Upper lobe of right lung (tissue), 1 donor: ENCODE data around the gene AGPAT3. TPM values are rescaled to one million over a fixed set of nuclear protein-coding genes. Genes with fewer than 3 reads are reported as not detected.

Experiments used
- ATAC-seq: fragments of 200-7000 bp; cut with Tn5 transposase; one replicate; pipeline ENCODE4 v1.9.1; 2020; ENCODE audit warnings: mild to moderate bottlenecking, moderate library complexity
- DNase-seq: peaks from one replicate; pipeline ENCODE4 v3.0.0-alpha.2; 2020
- H3K27ac ChIP-seq: fragments of 200-600 bp; one replicate; pipeline ENCODE4 v1.8.0; 2022
- H3K27me3 ChIP-seq: fragments of 200-600 bp; one replicate; pipeline ENCODE4 v1.8.0; 2022; ENCODE audit warnings: mild to moderate bottlenecking
- H3K36me3 ChIP-seq: fragments of 200-600 bp; one replicate; pipeline ENCODE4 v1.8.0; 2022
- H3K4me1 ChIP-seq: fragments of 200-600 bp; one replicate; pipeline ENCODE4 v1.8.0; 2022
- H3K4me3 ChIP-seq: fragments of 200-600 bp; one replicate; pipeline ENCODE4 v1.8.0; 2022; ENCODE audit warnings: mild to moderate bottlenecking
- H3K9me3 ChIP-seq: fragments of 200-600 bp; one replicate; pipeline ENCODE4 v1.8.0; 2022
- CTCF ChIP-seq: fragments of 200-600 bp; IDR thresholded peaks from one replicate; pipeline ENCODE4 v1.8.0; 2022; ENCODE audit warnings: antibody characterized with exemption
- intact Hi-C: fragments of 100-400 bp; cut with DNase I; formaldehyde crosslinking; loops from one replicate; pipeline ENCODE4 v1.11.0; 2022
- total RNA-seq: library from RNA; stranded (reverse); fragmentation: NEBNext Ultra II Directional; extraction: Animal tissue kit (Norgen Biotek cat#: 25700); gene quantifications from one replicate; pipeline ENCODE4 v1.2.1, GENCODE V29; 2021
- donor health status: DM: no; HTN: yes; CAD: no; lungs with severe emphysema.

The AGPAT3 gene
- total RNA-seq, 1 donor from 2014 or later = 86.0 TPM

- Histone ChIP-seq H3K9me3 (no peaks in the 10 kb centered on the region), H3K36me3 (no peaks in the 10 kb centered on the region), H3K4me3 (no peak overlapping the region), H3K27me3 (no peaks in the 10 kb centered on the region), H3K27ac (peak overlapping the region; percentile 73), H3K4me1 (no peaks in the 10 kb centered on the region)
- ATAC-seq = no peak
- DNase-seq = no peak
- intact Hi-C loops = no loop called here
- TF ChIP-seq CTCF = no peak
These were observed 140.0 kb downstream of the AGPAT3 start for GRCh38 chr21:44005071-44005470.

- H3K4me3 ChIP-seq = no peak overlapping the region
- peak; percentile 86 for ATAC-seq
- H3K4me1 ChIP-seq = no peaks in the 10 kb centered on the region
- DNase-seq = no peak
- H3K27ac ChIP-seq = peak overlapping the region; percentile 73
- TF ChIP-seq CTCF = no peak
- no peaks in the 10 kb centered on the region for H3K27me3 ChIP-seq
- no peaks in the 10 kb centered on the region for H3K36me3 ChIP-seq
- H3K9me3 ChIP-seq = no peaks in the 10 kb centered on the region
- intact Hi-C loops = no loop called here
These were observed 140.6 kb downstream of the AGPAT3 start for GRCh38 chr21:44005593-44005992.

GRCh38 chr21:44006017-44006619, 141.1 kb downstream of the AGPAT3 start:
- Histone ChIP-seq H3K27ac (peak overlapping the region; percentile 73), H3K4me3 (no peak overlapping the region), H3K4me1 (peaks cover under 1% of the 10 kb centered on the region), H3K9me3 (no peaks in the 10 kb centered on the region), H3K27me3 (no peaks in the 10 kb centered on the region), H3K36me3 (no peaks in the 10 kb centered on the region)
- ATAC-seq (peak; percentile 32), DNase-seq (no peak)
- no peak for TF ChIP-seq CTCF
- intact Hi-C loops = no loop called here

GRCh38 chr21:44006656-44007055, 141.6 kb downstream of the AGPAT3 start:
- H3K27ac ChIP-seq = peak overlapping the region; percentile 73
- intact Hi-C loops = no loop called here
- H3K9me3 ChIP-seq = no peaks in the 10 kb centered on the region
- no peaks in the 10 kb centered on the region for H3K36me3 ChIP-seq
- H3K4me1 ChIP-seq = peaks cover 4% of the 10 kb centered on the region
- DNase-seq (no peak), ATAC-seq (no peak)
- no peak for TF ChIP-seq CTCF
- no peaks in the 10 kb centered on the region for H3K27me3 ChIP-seq
- no peak overlapping the region for H3K4me3 ChIP-seq

GRCh38 chr21:44010429-44010828, 145.4 kb downstream of the AGPAT3 start:
- H3K4me1 ChIP-seq = peaks cover 26% of the 10 kb centered on the region
- H3K27me3 ChIP-seq = no peaks in the 10 kb centered on the region
- intact Hi-C loops = no loop called here
- no peak overlapping the region for H3K27ac ChIP-seq
- no peaks in the 10 kb centered on the region for H3K9me3 ChIP-seq
- ATAC-seq = no peak
- no peak for DNase-seq
- TF ChIP-seq CTCF = no peak
- no peak overlapping the region for H3K4me3 ChIP-seq
- H3K36me3 ChIP-seq = no peaks in the 10 kb centered on the region

- no peak for DNase-seq
- H3K27ac ChIP-seq = peak overlapping the region; percentile 94
These were observed 146.1 kb downstream of the AGPAT3 start for GRCh38 chr21:44011123-44011522.

More at GRCh38 chr21:44011123-44011522, 146.1 kb downstream of the AGPAT3 start:
- Histone ChIP-seq H3K9me3 (no peaks in the 10 kb centered on the region), H3K27me3 (no peaks in the 10 kb centered on the region), H3K4me1 (peaks cover 30% of the 10 kb centered on the region), H3K4me3 (peak overlapping the region; percentile 85), H3K36me3 (no peaks in the 10 kb centered on the region)
- ATAC-seq = no peak
- intact Hi-C loops = no loop called here
- no peak for TF ChIP-seq CTCF
